CD8-positive, alpha-beta memory T cell (primary cell): Measurements from ENCODE around the gene PCBD2. TPM values are rescaled to one million over a fixed set of nuclear protein-coding genes. Genes with fewer than 3 reads are reported as not detected.
A peak's percentile ranks its signal among the peaks of the same experiment; 100 is the strongest.

Source experiments
- CTCF ChIA-PET: fragments of 350-600 bp; sonication (Branson Sonifier 250); formaldehyde crosslinking; loops from one replicate; lab custom pipeline; 2021; ENCODE audit warnings: antibody characterized with exemption; lab: Charles Lee
- POLR2A ChIA-PET: fragments of 350-600 bp; sonication (Branson Sonifier 250); formaldehyde crosslinking; loops from one replicate; lab custom pipeline; 2021; ENCODE audit warnings: antibody characterized with exemption; lab: Charles Lee
- DNase-seq, 5 donors: peaks; one replicate each; pipeline versions ENCODE4 v3.0.0 to v3.0.0-alpha.2; 2020 to 2022; ENCODE audit warnings: mixed read lengths in 1 of 5
- H3K27ac ChIP-seq: one replicate; pipeline ENCODE4 v1.7.0; 2013; ENCODE audit warnings: low read depth, mild to moderate bottlenecking, low read length, moderate library complexity
- H3K27me3 ChIP-seq: 2 replicates; pipeline ENCODE4 v1.7.0; 2013; ENCODE audit warnings: low read length, mild to moderate bottlenecking; ENCODE audit not compliant: insufficient read depth, poor library complexity, severe bottlenecking
- H3K36me3 ChIP-seq: 2 replicates; pipeline ENCODE4 v1.7.0; 2013; ENCODE audit warnings: mild to moderate bottlenecking, low read length, moderate library complexity; ENCODE audit not compliant: insufficient read depth
- H3K4me1 ChIP-seq: 2 replicates; pipeline ENCODE4 v1.7.0; 2013; ENCODE audit warnings: mild to moderate bottlenecking, low read length, moderate library complexity; ENCODE audit not compliant: insufficient read depth
- H3K4me3 ChIP-seq: 2 replicates; pipeline ENCODE4 v1.7.0; 2013; ENCODE audit warnings: mild to moderate bottlenecking, low read length
- H3K9me3 ChIP-seq: 2 replicates; pipeline ENCODE4 v1.7.0; 2013; ENCODE audit warnings: mild to moderate bottlenecking, low read length
- H3K27ac Mint-ChIP-seq, 8 donors: one replicate each; pipeline ENCODE4 v1.8.0; 2020 to 2021; ENCODE audit warnings: mixed read lengths in 8 of 8, mild to moderate bottlenecking in 6 of 8, inconsistent platforms in 3 of 8, moderate library complexity in 3 of 8
- H3K27me3 Mint-ChIP-seq, 2 donors: one replicate each; pipeline ENCODE4 v1.8.0; 2020 to 2021; ENCODE audit warnings: mixed read lengths in 2 of 2, mild to moderate bottlenecking in 1 of 2, moderate library complexity in 1 of 2
- H3K36me3 Mint-ChIP-seq, 3 donors: one replicate each; pipeline ENCODE4 v1.8.0; 2020 to 2021; ENCODE audit warnings: mixed read lengths in 3 of 3, inconsistent platforms in 1 of 3, mild to moderate bottlenecking in 1 of 3
- H3K4me1 Mint-ChIP-seq, 3 donors: one replicate each; pipeline ENCODE4 v1.8.0; 2020 to 2021; ENCODE audit warnings: mixed read lengths in 3 of 3, inconsistent platforms in 1 of 3, mild to moderate bottlenecking in 1 of 3
- H3K4me3 Mint-ChIP-seq, 7 donors: one replicate each; pipeline ENCODE4 v1.8.0; 2020 to 2021; ENCODE audit warnings: mixed read lengths in 7 of 7, mild to moderate bottlenecking in 6 of 7, moderate library complexity in 4 of 7, inconsistent platforms in 2 of 7
- H3K9me3 Mint-ChIP-seq, 5 donors: one replicate each; pipeline ENCODE4 v1.8.0; 2020 to 2022; ENCODE audit warnings: mixed read lengths in 5 of 5, mild to moderate bottlenecking in 3 of 5, moderate library complexity in 2 of 5, inconsistent platforms in 1 of 5
- polyA plus RNA-seq: library from polyadenylated mRNA; unstranded; fragments of 300-500 nt; fragmentation: Illumina TruSeq; gene quantifications from one replicate; pipeline ENCODE4 v1.2.3, GENCODE V29; 2021
- total RNA-seq, 2 experiments: library from RNA; stranded (reverse); gene quantifications; one replicate each; pipeline ENCODE4 v1.2.3, GENCODE V29; 2021

The PCBD2 gene
- total and polyA plus RNA-seq, 3 experiments from 2014 or later = 9.6 to 13.6 (median 11.5) TPM

DNA sequence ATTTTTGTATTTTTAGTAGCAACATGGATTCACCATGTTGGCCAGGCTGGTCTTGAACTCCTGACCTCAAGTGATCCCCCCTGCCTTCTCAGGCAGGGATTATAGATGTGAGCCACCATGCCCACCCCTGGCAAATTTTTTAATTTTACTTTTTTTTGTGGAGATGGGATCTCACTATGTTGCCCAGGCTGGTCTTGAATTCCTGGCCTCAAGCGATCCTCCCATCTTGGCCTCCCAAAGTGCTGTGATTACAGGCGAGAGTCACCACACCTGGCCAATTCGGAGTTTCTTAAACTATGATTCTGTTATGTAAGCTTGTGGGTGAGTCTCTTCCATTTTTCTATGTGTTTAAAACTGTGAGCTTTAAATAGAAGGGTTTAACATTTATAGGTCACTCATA lies 27.6 kb downstream of the PCBD2 start:
- POLR2A ChIA-PET = no interaction called here
- Mint-ChIP-seq H3K4me1 (no peaks in the 10 kb centered on the region), H3K27me3 (no peaks in the 10 kb centered on the region), H3K27ac (no peak overlapping the region), H3K9me3 (no peaks in the 10 kb centered on the region), H3K4me3 (no peak overlapping the region), H3K36me3 (peaks cover 0 to 48% (median 6%) of the 10 kb centered on the region in 3 donors)
- CTCF ChIA-PET = interaction anchor here (2.4 kb wide), 1 partner anchor 15 kb away, joined by 5 read pairs; no protein-coding TSS in a partner anchor
- peaks cover 8% of the 10 kb centered on the region for H3K36me3 ChIP-seq
- no peaks in the 10 kb centered on the region for H3K4me1 ChIP-seq
- DNase-seq = no peak
- H3K4me3 ChIP-seq = no peak overlapping the region
- H3K9me3 ChIP-seq = no peaks in the 10 kb centered on the region
- no peak overlapping the region for H3K27ac ChIP-seq
- no peaks in the 10 kb centered on the region for H3K27me3 ChIP-seq

DNA sequence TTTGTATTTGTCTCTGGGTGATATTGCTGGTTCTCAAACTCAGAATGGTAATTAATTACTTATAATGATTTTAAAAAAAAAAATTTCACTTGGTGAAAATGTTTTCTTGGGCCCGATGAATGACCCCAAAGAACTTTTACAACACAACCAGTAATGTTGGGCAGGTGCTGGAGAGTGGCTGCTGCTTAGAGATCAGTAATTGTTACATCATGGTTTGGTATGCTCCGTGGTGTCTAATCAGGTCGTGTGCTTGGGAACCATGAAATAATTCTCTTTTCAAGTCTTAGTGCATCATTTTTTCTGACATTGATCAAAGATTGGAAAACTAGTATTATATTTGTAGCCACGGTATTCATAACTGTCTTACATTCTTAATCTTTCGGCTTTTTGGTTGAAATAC lies 29.3 kb downstream of the PCBD2 start:
- H3K27me3 Mint-ChIP-seq = no peaks in the 10 kb centered on the region
- no peaks in the 10 kb centered on the region for H3K9me3 Mint-ChIP-seq
- ChIA-PET POLR2A (no interaction called here), CTCF (no interaction called here)
- H3K27ac ChIP-seq = no peak overlapping the region
- no peaks in the 10 kb centered on the region for H3K9me3 ChIP-seq
- no peak for DNase-seq
- no peak overlapping the region for H3K27ac Mint-ChIP-seq
- peaks cover 7 to 51% (median 10%) of the 10 kb centered on the region in 3 donors for H3K36me3 Mint-ChIP-seq
- no peak overlapping the region for H3K4me3 ChIP-seq
- H3K4me1 ChIP-seq = no peaks in the 10 kb centered on the region
- peaks cover 8% of the 10 kb centered on the region for H3K36me3 ChIP-seq
- H3K4me3 Mint-ChIP-seq = no peak overlapping the region
- H3K27me3 ChIP-seq = no peaks in the 10 kb centered on the region
- no peaks in the 10 kb centered on the region for H3K4me1 Mint-ChIP-seq

DNA sequence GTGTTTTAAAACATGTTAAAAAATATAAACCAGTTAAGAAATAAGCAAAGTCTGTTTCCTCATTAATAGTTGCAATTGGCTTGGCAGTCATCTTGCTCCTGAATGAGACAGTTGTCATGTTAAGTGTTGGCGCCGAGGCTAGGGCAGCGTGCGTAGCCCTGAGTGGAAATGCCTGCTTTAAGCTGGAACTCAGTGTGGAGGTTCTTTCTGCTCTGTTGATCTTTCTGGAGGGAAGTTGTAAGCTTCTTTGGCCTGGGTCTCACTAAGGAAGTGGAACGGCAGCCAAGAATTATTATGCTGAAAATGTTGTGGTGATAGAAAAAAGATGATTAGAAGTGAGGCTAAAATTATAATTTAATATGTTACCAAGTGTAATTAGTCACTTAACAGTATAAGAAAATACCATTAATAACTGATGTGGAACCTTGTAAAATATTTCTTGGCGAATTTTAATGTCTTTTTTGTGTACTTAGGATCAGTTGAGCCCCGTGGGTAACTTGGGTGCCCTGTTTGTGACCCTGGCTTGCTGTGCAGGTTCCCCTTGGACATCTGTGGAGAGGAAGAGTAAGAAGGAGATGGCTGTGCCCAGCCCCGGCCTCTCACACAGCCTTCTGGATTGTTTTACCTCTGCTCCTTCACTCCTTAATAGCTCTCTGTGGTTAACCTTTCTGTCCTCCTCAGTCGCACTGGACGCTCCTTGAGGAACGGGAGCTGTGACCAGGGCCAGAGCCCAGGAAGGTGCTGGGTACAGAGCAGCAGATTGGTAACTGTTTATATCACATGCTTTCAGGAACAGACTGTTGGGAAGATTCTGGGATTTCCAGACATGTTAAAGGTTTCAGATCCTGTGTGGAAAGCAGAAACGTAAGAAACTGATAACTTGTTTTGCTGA lies 31.0 kb downstream of the PCBD2 start:
- Mint-ChIP-seq H3K4me3 (no peak overlapping the region), H3K27ac (peak overlapping the region in 1 of 8 donors; percentile 84), H3K36me3 (peaks cover 7 to 48% (median 11%) of the 10 kb centered on the region in 3 donors), H3K27me3 (no peaks in the 10 kb centered on the region), H3K9me3 (no peaks in the 10 kb centered on the region), H3K4me1 (no peaks in the 10 kb centered on the region)
- H3K27ac ChIP-seq = no peak overlapping the region
- H3K27me3 ChIP-seq = no peaks in the 10 kb centered on the region
- H3K4me1 ChIP-seq = no peaks in the 10 kb centered on the region
- no peaks in the 10 kb centered on the region for H3K36me3 ChIP-seq
- ChIA-PET POLR2A (no interaction called here), CTCF (no interaction called here)
- no peaks in the 10 kb centered on the region for H3K9me3 ChIP-seq
- no peak for DNase-seq
- no peak overlapping the region for H3K4me3 ChIP-seq

DNA sequence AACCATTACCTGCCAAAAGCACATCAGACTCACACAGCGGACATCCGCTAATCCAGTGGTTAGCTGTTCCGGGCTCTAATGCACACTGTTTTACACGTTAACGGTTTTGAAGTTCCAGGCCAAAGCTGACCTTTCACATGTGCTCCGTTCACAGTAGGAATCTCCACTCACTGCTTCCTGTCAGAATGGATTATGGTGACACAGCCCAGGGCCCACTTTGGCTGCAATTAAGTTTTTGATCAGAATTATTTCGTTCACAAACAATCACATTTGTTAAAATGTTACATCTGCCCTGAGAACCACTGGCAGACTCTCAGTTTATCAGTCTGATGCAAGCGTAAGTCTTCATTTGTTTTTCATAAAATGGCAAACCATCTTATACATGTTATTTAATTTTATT lies 32.6 kb downstream of the PCBD2 start:
- Histone ChIP-seq H3K9me3 (no peaks in the 10 kb centered on the region), H3K4me3 (no peak overlapping the region), H3K27me3 (no peaks in the 10 kb centered on the region), H3K36me3 (no peaks in the 10 kb centered on the region), H3K27ac (no peak overlapping the region), H3K4me1 (no peaks in the 10 kb centered on the region)
- Mint-ChIP-seq H3K36me3 (peaks cover 7 to 46% (median 11%) of the 10 kb centered on the region in 3 donors), H3K27me3 (no peaks in the 10 kb centered on the region), H3K4me3 (no peak overlapping the region), H3K4me1 (no peaks in the 10 kb centered on the region), H3K9me3 (no peaks in the 10 kb centered on the region), H3K27ac (no peak overlapping the region)
- ChIA-PET POLR2A (no interaction called here), CTCF (no interaction called here)
- DNase-seq = no peak

DNA sequence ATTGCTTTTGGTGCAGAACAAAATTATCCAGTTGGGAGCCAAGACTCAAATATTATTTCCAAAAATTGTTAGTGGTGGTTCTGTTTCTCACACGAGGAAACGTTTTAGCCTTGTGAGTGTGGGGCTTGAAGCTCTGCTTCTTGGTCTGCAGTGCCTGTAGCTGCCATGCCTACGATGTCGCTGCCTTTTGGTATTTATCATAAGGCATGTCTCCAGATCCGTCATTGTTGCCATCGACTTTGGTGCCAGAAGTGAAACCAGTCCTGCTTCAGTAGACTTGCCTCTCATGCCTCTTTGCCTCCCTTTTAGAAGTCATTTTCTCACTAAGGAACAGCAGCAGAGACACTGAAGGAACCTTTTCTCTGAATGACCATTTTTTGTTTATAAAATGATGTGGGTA lies 33.1 kb downstream of the PCBD2 start:
- Histone ChIP-seq H3K27me3 (no peaks in the 10 kb centered on the region), H3K36me3 (no peaks in the 10 kb centered on the region), H3K4me1 (no peaks in the 10 kb centered on the region), H3K27ac (no peak overlapping the region), H3K9me3 (no peaks in the 10 kb centered on the region), H3K4me3 (no peak overlapping the region)
- Mint-ChIP-seq H3K9me3 (no peaks in the 10 kb centered on the region), H3K27ac (no peak overlapping the region), H3K4me1 (no peaks in the 10 kb centered on the region), H3K36me3 (peaks cover 7 to 42% (median 13%) of the 10 kb centered on the region in 3 donors), H3K27me3 (no peaks in the 10 kb centered on the region), H3K4me3 (no peak overlapping the region)
- ChIA-PET CTCF (no interaction called here), POLR2A (no interaction called here)
- no peak for DNase-seq

DNA sequence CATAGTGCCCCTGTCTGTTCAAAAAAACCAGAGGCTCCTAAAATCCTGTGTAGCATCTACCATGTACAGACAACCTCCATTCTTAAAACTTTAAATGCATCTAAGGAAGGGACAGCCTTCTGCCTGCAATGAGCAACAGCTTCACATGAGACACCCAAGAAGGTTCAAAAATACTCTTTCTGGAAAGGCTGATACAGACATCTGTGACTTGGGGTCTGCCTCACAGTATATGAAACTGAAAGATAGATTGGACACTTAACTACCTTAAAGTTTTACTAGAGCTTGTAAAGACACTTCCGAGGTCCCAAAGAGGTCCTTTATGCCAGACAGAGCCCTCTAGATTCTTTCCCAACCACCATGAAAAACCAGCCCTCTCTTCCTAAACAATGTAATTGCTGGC lies 34.6 kb downstream of the PCBD2 start:
- H3K27me3 ChIP-seq = no peaks in the 10 kb centered on the region
- CTCF ChIA-PET = no interaction called here
- Mint-ChIP-seq H3K27ac (no peak overlapping the region), H3K27me3 (no peaks in the 10 kb centered on the region), H3K4me3 (no peak overlapping the region), H3K9me3 (no peaks in the 10 kb centered on the region), H3K4me1 (no peaks in the 10 kb centered on the region), H3K36me3 (peaks cover 7 to 38% (median 14%) of the 10 kb centered on the region in 3 donors)
- no peak for DNase-seq
- H3K4me1 ChIP-seq = no peaks in the 10 kb centered on the region
- no peak overlapping the region for H3K27ac ChIP-seq
- no peak overlapping the region for H3K4me3 ChIP-seq
- POLR2A ChIA-PET = no interaction called here
- no peaks in the 10 kb centered on the region for H3K9me3 ChIP-seq
- no peaks in the 10 kb centered on the region for H3K36me3 ChIP-seq

DNA sequence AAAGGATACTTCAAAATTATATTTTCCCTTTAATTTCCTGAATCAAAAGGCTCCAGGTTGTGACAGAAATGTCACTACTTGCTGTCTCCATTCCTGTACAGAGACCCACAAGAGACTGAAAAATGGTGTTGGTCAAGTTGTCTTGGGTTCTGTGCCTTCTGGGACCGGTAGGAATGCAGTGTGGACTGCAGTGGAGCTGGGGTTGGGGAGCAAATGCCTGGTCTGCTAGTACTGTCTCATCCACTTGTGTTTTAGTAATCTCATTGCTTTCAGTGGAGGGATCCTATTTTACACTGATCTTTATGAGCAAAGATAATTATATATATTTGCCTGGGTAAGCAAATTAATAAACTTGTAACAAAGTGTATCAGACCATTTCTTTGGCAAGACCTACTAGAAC lies 38.6 kb downstream of the PCBD2 start:
- Mint-ChIP-seq H3K4me3 (no peak overlapping the region), H3K27ac (no peak overlapping the region), H3K9me3 (no peaks in the 10 kb centered on the region), H3K27me3 (no peaks in the 10 kb centered on the region), H3K4me1 (no peaks in the 10 kb centered on the region), H3K36me3 (peaks cover 1 to 19% (median 9%) of the 10 kb centered on the region in 3 donors)
- ChIA-PET POLR2A (no interaction called here), CTCF (no interaction called here)
- Histone ChIP-seq H3K9me3 (no peaks in the 10 kb centered on the region), H3K36me3 (no peaks in the 10 kb centered on the region), H3K4me3 (no peak overlapping the region), H3K27ac (no peak overlapping the region), H3K4me1 (no peaks in the 10 kb centered on the region), H3K27me3 (no peaks in the 10 kb centered on the region)
- no peak for DNase-seq

DNA sequence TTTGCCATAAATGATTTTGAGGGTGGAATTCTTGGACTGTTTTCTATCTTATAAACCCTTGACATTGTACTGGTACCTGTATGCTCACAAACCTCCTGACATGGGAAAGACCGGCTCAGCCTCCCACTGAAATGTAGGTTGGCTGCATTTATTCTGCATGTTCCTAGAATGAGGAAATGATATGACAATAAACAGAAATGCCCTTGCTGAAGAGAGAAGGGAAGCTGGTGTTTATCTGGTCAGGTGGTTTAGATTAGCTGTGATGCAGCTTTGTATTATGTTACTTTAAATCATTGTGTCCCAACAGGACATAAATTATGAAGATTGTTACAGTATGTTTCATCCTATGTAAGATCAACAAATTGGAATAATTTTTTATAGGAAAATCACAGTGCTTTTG lies 39.7 kb downstream of the PCBD2 start:
- H3K4me1 ChIP-seq = no peaks in the 10 kb centered on the region
- DNase-seq = no peak
- no peaks in the 10 kb centered on the region for H3K36me3 ChIP-seq
- Mint-ChIP-seq H3K36me3 (peaks cover 0 to 14% (median 7%) of the 10 kb centered on the region in 3 donors), H3K4me3 (no peak overlapping the region), H3K27ac (no peak overlapping the region), H3K4me1 (no peaks in the 10 kb centered on the region), H3K9me3 (no peaks in the 10 kb centered on the region), H3K27me3 (no peaks in the 10 kb centered on the region)
- CTCF ChIA-PET = no interaction called here
- no peaks in the 10 kb centered on the region for H3K9me3 ChIP-seq
- H3K27me3 ChIP-seq = no peaks in the 10 kb centered on the region
- H3K27ac ChIP-seq = no peak overlapping the region
- POLR2A ChIA-PET = no interaction called here
- no peak overlapping the region for H3K4me3 ChIP-seq
